Heart left ventricle (tissue), 16 donors: Measurements from ENCODE around the gene E2F6. TPM values are rescaled to one million over a fixed set of nuclear protein-coding genes. Genes with fewer than 3 reads are reported as not detected.

Source experiments
- ATAC-seq, 4 donors: fragments of 200-7000 bp; cut with Tn5 transposase; one replicate each; pipeline ENCODE4 v1.9.1; 2020 to 2022; ENCODE audit warnings: moderate library complexity in 4 of 4, mild to moderate bottlenecking in 3 of 4, moderate number of reproducible peaks in 1 of 4
- DNase-seq, 5 donors: peaks; one replicate each; pipeline ENCODE4 v3.0.0-alpha.2; 2020
- H3K27ac ChIP-seq, 12 donors: fragments of 200-600 bp; sonication (generic) in 4 of 12; one replicate each; pipeline versions ENCODE4 v1.5.0 to v1.8.0; 2016 to 2022; ENCODE audit warnings: mild to moderate bottlenecking in 2 of 12
- H3K27me3 ChIP-seq, 9 donors: fragments of 200-600 bp; sonication (generic) in 2 of 9; one replicate each; pipeline versions ENCODE4 v1.5.1 to v1.8.0; 2016 to 2022; ENCODE audit warnings: mild to moderate bottlenecking in 3 of 9
- H3K36me3 ChIP-seq, 9 donors: fragments of 200-600 bp; sonication (generic) in 2 of 9; one replicate each; pipeline versions ENCODE4 v1.5.0 to v1.8.0; 2018 to 2022; ENCODE audit warnings: mild to moderate bottlenecking in 2 of 9
- H3K4me1 ChIP-seq, 12 donors: fragments of 200-600 bp; sonication (generic) in 4 of 12; one replicate each; pipeline versions ENCODE4 v1.5.0 to v1.8.0; 2016 to 2022; ENCODE audit warnings: mild to moderate bottlenecking in 3 of 12
- H3K4me3 ChIP-seq, 12 donors: fragments of 200-600 bp; sonication (generic) in 4 of 12; one replicate each; pipeline versions ENCODE4 v1.5.0 to v1.8.0; 2017 to 2022; ENCODE audit warnings: mild to moderate bottlenecking in 9 of 12, moderate library complexity in 4 of 12
- H3K9me3 ChIP-seq, 12 donors: fragments of 200-600 bp; sonication (generic) in 4 of 12; one replicate each; pipeline versions ENCODE4 v1.5.0 to v1.8.0; 2016 to 2022; ENCODE audit warnings: mild to moderate bottlenecking in 1 of 12
- POLR2A ChIP-seq, 2 donors: fragments of 450-650 bp; IDR thresholded peaks; one replicate each; pipeline ENCODE4 v1.6.1; 2017; ENCODE audit warnings: antibody characterized with exemption in 2 of 2, mild to moderate bottlenecking in 2 of 2, moderate library complexity in 2 of 2
- WGBS, 4 donors: extraction: QIAGEN DNeasy Blood & Tissue Kit in 2 of 4; methylation state at CpG; one replicate each; pipeline versions ENCODE4 v1.1.5 to v1.1.7; 2013 to 2018; 5-methylcytosine and 5-hydroxymethylcytosine counted together
- intact Hi-C, 10 donors: fragments of 100-400 bp; cut with DNase I; formaldehyde crosslinking; loops; one replicate each; pipeline versions ENCODE4 v1.11.1 to v1.14.2; 2022
- polyA plus RNA-seq, 2 donors: library from polyadenylated mRNA; stranded (reverse); fragments of 200-250 nt; gene quantifications; one replicate each; pipeline ENCODE4 v1.2.3, GENCODE V29; 2013
- total RNA-seq, 9 donors: library from RNA; depleted of rRNA in 2 of 9; stranded (reverse); fragments of >200 nt in 2 of 9; fragmentation: NEBNext Ultra II Directional in 3 of 9; extraction: Animal tissue kit (Norgen Biotek cat#: 25700) in 3 of 9; gene quantifications; one replicate each; pipeline versions ENCODE4 v1.1.0 to v1.2.4, GENCODE V29; 2016 to 2023
- TF ChIP-seq, protein P1 (sequence below), 12 donors: fragments of 200-600 bp; sonication (generic) in 4 of 12; IDR thresholded peaks; one replicate each; pipeline versions ENCODE4 v1.5.0 to v1.8.0; 2018 to 2022; ENCODE audit warnings: antibody characterized with exemption in 12 of 12, mild to moderate bottlenecking in 5 of 12
- donor health status: ischemic (EF 13 %, LVEDD 7.1; RV severe dilation, severe dysfunction).
- donor health status: healthy with polysubstance abuse.
- donor health status: DM: no; HTN: yes; CAD: no.
- donor health status: DM: no; HTN: no; CAD: no.
- donor health status: ischemic (EF 25% LVEDD 6.9; RV normal size, moderate dysfunction).
- donor health status: ischemic (EF 25% LVEDD 5.7; RV mildly dilated, moderate dysfunction).
- donor health status: healthy.
- donor health status: DM: yes; HTN: yes; CAD: no.
- donor health status: ischemic (EF 35%, LVEDD 5.7; RV mildly dilated, moderate dysfunction).
- donor health status: nonischemic (EF 11% LVEDD 7.7; RV severe dilation, severe dysfunction).
- donor health status: DM: yes; HTN: yes; CAD: no.
- donor health status: PGD.
- donor health status: ischemic (EF 29% LVEDD 5.4; RV normal size, mild dysfunction).
- donor health status: nonischemic (EF 23%, LVEDD 6.1; RV moderate dilation, normal function).

E2F6 gene
- total and polyA plus RNA-seq, 11 donors = 8.7 to 20.4 (median 15.0) TPM

DNA sequence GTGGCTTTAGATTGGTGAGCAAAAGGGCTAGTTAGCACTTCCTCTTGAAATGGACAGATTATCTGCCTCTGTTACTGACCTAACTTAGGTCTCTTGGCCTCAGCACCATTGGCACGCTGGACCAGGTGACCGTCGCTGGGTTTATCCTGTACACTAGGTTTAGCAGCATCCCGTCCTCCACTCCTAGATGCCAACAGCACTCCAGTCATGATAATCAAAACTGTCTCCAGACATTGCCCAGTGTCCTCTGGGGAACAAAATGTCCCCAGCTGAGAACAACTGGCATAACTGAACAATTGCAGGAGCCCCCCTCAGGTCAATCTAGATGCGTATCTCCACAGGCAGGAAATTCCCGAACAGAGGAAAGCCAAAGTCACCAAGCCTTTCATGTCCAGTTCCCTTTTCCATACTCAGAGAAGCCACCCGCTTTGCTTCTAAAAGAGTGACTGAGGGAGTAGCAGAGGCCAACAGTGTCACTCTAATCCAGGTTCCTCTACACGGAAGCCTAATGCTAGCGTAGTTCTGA is 27.3 kb downstream of the E2F6 start:
- intact Hi-C loops = no loop called here
- DNase-seq = no peak
- H3K9me3 ChIP-seq = peaks cover 0 to 2% (median 0%) of the 10 kb centered on the region in 12 donors
- no peaks in the 10 kb centered on the region for H3K4me1 ChIP-seq
- TF ChIP-seq, protein P1, sequence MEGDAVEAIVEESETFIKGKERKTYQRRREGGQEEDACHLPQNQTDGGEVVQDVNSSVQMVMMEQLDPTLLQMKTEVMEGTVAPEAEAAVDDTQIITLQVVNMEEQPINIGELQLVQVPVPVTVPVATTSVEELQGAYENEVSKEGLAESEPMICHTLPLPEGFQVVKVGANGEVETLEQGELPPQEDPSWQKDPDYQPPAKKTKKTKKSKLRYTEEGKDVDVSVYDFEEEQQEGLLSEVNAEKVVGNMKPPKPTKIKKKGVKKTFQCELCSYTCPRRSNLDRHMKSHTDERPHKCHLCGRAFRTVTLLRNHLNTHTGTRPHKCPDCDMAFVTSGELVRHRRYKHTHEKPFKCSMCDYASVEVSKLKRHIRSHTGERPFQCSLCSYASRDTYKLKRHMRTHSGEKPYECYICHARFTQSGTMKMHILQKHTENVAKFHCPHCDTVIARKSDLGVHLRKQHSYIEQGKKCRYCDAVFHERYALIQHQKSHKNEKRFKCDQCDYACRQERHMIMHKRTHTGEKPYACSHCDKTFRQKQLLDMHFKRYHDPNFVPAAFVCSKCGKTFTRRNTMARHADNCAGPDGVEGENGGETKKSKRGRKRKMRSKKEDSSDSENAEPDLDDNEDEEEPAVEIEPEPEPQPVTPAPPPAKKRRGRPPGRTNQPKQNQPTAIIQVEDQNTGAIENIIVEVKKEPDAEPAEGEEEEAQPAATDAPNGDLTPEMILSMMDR (IDR thresholded peaks at IDR 0.05) = no peak
- TF ChIP-seq POLR2A (IDR thresholded peaks at IDR 0.05) = no peak
- H3K4me3 ChIP-seq = no peak overlapping the region
- H3K36me3 ChIP-seq = peaks cover 0 to 25% (median 14%) of the 10 kb centered on the region in 9 donors
- 90 to 97% (median 93%) methylated on average over 9 of the region's 9 CpGs for WGBS, 4 donors
- H3K27me3 ChIP-seq = no peaks in the 10 kb centered on the region
- ATAC-seq = no peak
- no peak overlapping the region for H3K27ac ChIP-seq

DNA sequence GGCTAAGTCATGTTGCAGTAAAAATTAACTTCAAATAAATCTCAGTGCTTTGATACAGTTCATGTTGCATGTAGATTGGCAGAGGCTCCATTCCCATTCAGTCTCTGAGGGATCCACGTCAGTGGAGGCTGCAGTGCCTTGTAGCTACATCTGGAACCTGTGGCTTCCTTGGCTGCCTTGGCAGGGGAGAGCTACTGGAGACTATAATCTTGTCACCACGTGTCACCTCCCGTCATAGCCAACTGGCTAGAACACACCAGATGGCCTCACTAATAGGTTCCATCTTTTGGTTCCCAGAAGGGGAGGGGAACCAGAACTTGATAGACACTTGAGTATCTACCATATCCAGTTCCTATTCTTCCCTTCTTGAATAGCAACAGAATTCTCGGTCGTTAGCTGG is 28.4 kb downstream of the E2F6 start:
- TF ChIP-seq, protein P1 (IDR thresholded peaks at IDR 0.05) = no peak
- Histone ChIP-seq H3K36me3 (peaks cover 0 to 21% (median 6%) of the 10 kb centered on the region in 9 donors), H3K9me3 (peaks cover 0 to 4% (median 0%) of the 10 kb centered on the region in 12 donors), H3K4me1 (no peaks in the 10 kb centered on the region), H3K27me3 (no peaks in the 10 kb centered on the region), H3K27ac (no peak overlapping the region), H3K4me3 (no peak overlapping the region)
- 65 to 86% (median 80%) methylated on average over 5 of the region's 5 CpGs for WGBS, 4 donors
- ATAC-seq (no peak), DNase-seq (no peak)
- intact Hi-C loops = no loop called here

DNA sequence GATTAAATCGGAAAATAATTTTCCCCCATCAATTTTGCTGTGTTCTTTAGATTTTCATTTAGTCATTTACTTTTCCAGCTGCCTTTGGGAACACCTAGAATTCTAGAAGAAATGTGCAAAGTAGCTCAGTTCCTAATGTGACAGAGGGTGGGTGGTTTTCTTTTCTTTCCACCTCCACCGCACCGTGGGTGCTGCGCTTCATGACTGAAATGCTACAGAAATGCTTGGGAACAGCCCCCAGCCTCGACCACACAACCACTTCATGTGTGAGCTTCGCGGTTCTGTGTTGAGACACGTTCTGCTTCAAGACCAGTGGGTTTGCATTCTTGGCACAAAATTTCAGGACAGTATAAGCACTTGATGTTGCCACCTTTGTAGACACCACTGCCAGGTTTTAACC is 30.9 kb downstream of the E2F6 start:
- TF ChIP-seq, protein P1 (IDR thresholded peaks at IDR 0.05) = no peak
- no peak for TF ChIP-seq POLR2A (IDR thresholded peaks at IDR 0.05)
- H3K9me3 ChIP-seq = peaks cover 0 to 4% (median 0%) of the 10 kb centered on the region in 12 donors
- no peaks in the 10 kb centered on the region for H3K4me1 ChIP-seq
- H3K36me3 ChIP-seq = peaks cover 0 to 4% (median 0%) of the 10 kb centered on the region in 9 donors
- no peak for ATAC-seq
- no peak for DNase-seq
- 90 to 93% (median 91%) methylated on average over 6 to 8 of the region's 8 CpGs for WGBS, 4 donors
- no peaks in the 10 kb centered on the region for H3K27me3 ChIP-seq
- no peak overlapping the region for H3K27ac ChIP-seq
- intact Hi-C loops = no loop called here
- no peak overlapping the region for H3K4me3 ChIP-seq

DNA sequence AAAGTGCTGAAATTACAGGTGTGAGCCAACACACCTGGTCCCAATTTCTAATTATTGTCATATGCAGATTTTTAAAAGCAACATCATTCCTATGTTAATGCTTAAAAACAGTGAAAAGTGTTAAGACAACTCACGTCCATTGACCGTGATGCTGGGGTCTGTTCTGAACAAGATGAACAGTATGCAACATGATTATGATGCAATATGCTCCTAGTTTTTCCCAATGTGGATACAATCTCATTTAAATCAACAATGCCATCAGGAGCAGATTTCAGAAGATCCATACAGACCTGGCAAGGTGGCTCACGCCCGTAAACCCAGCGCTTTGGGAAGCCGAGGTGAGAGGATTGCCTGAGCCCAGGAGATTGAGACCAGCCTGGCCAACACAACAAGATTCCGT is 31.5 kb downstream of the E2F6 start:
- intact Hi-C loops = no loop called here
- ATAC-seq (no peak), DNase-seq (no peak)

More for the DNA sequence above, 31.5 kb downstream of the E2F6 start:
- Histone ChIP-seq H3K4me3 (no peak overlapping the region), H3K27ac (no peak overlapping the region), H3K9me3 (peaks cover 0 to 4% (median 0%) of the 10 kb centered on the region in 12 donors), H3K36me3 (peaks cover 0 to 4% (median 0%) of the 10 kb centered on the region in 9 donors), H3K27me3 (no peaks in the 10 kb centered on the region), H3K4me1 (no peaks in the 10 kb centered on the region)
- WGBS, 4 donors = 93 to 98% (median 95%) methylated on average over 7 of the region's 7 CpGs
- TF ChIP-seq, protein P1 (IDR thresholded peaks at IDR 0.05) = no peak
- no peak for TF ChIP-seq POLR2A (IDR thresholded peaks at IDR 0.05)
